BE2C (cell line): Measurements from ENCODE around the gene OCA2.

Experiments
- DNase-seq: peaks from one replicate; pipeline ENCODE4 v3.0.0-alpha.2; 2020
- H3K27me3 ChIP-seq: fragments of 250-450 bp; sonication (Bioruptor Pico); 2 replicates; pipeline ENCODE4 v1.5.1; 2020; ENCODE audit warnings: mild to moderate bottlenecking
- H3K36me3 ChIP-seq: fragments of 250-450 bp; sonication (Bioruptor Pico); 2 replicates; pipeline ENCODE4 v1.5.1; 2020; ENCODE audit warnings: mild to moderate bottlenecking
- H3K4me1 ChIP-seq: fragments of 250-450 bp; sonication (Bioruptor Pico); 2 replicates; pipeline ENCODE4 v1.5.1; 2020
- H3K4me3 ChIP-seq: 2 replicates; pipeline ENCODE4 v1.5.1; 2011; ENCODE audit warnings: low read depth, low read length
- H3K9me3 ChIP-seq: fragments of 250-450 bp; sonication (Bioruptor Pico); 2 replicates; pipeline ENCODE4 v1.5.1; 2020
- CTCF ChIP-seq: IDR thresholded peaks from 2 replicates; pipeline ENCODE4 v1.5.1; 2012; ENCODE audit warnings: mild to moderate bottlenecking, low read depth, low read length

OCA2 gene

GRCh38 chr15:28111543-28111942 is 12.4 kb upstream of the OCA2 start:
- no peak overlapping the region for H3K4me3 ChIP-seq
- H3K4me1 ChIP-seq = no peaks in the 10 kb centered on the region
- no peaks in the 10 kb centered on the region for H3K27me3 ChIP-seq
- no peak for DNase-seq
- peaks cover 50% of the 10 kb centered on the region for H3K36me3 ChIP-seq
- no peak for TF ChIP-seq CTCF
- no peaks in the 10 kb centered on the region for H3K9me3 ChIP-seq

GRCh38 chr15:28110481-28110881 is 11.4 kb upstream of the OCA2 start:
- Histone ChIP-seq H3K4me1 (no peaks in the 10 kb centered on the region), H3K4me3 (no peak overlapping the region), H3K36me3 (peaks cover 41% of the 10 kb centered on the region), H3K27me3 (no peaks in the 10 kb centered on the region), H3K9me3 (no peaks in the 10 kb centered on the region)
- DNase-seq = no peak
- no peak for TF ChIP-seq CTCF

GRCh38 chr15:28109626-28110455 is 10.7 kb upstream of the OCA2 start:
- H3K4me1 ChIP-seq = no peaks in the 10 kb centered on the region
- DNase-seq = no peak
- H3K4me3 ChIP-seq = no peak overlapping the region
- TF ChIP-seq CTCF = no peak
- no peaks in the 10 kb centered on the region for H3K27me3 ChIP-seq
- no peaks in the 10 kb centered on the region for H3K9me3 ChIP-seq
- H3K36me3 ChIP-seq = peaks cover 37% of the 10 kb centered on the region

GRCh38 chr15:28107904-28108275 is 8.8 kb upstream of the OCA2 start:
- Histone ChIP-seq H3K4me1 (no peaks in the 10 kb centered on the region), H3K27me3 (no peaks in the 10 kb centered on the region), H3K9me3 (no peaks in the 10 kb centered on the region), H3K4me3 (no peak overlapping the region), H3K36me3 (peaks cover 17% of the 10 kb centered on the region)
- DNase-seq = no peak
- TF ChIP-seq CTCF = no peak

- H3K4me1 ChIP-seq = no peaks in the 10 kb centered on the region
- H3K27me3 ChIP-seq = no peaks in the 10 kb centered on the region
- no peak overlapping the region for H3K4me3 ChIP-seq
- DNase-seq = no peak
- no peak for TF ChIP-seq CTCF
- no peaks in the 10 kb centered on the region for H3K9me3 ChIP-seq
- H3K36me3 ChIP-seq = peaks cover 12% of the 10 kb centered on the region
Measured at GRCh38 chr15:28107111-28107903, 8.2 kb upstream of the OCA2 start.
